BLaER1 treated with 17β-estradiol and CSF1 and Interleukin-3, amounts not matched to agents 10 nM and 100 nM (cell line): ENCODE results near the gene WDR82.

ENCODE experiments used
- H3K27ac ChIP-seq, 11 experiments: shearing (Covaris generic); formaldehyde crosslinking; 2 replicates each; pipeline ENCODE4 v1.8.1; 2022
- H3K27me3 ChIP-seq, 11 experiments: shearing (Covaris generic); formaldehyde crosslinking; 2 replicates each; pipeline ENCODE4 v1.8.1; 2022
- H3K36me3 ChIP-seq, 11 experiments: shearing (Covaris generic); formaldehyde crosslinking; 2 replicates each; pipeline ENCODE4 v1.8.1; 2022
- H3K4me1 ChIP-seq, 10 experiments: shearing (Covaris generic); formaldehyde crosslinking; 2 replicates each; pipeline ENCODE4 v1.8.1; 2022
- H3K4me2 ChIP-seq, 11 experiments: shearing (Covaris generic); formaldehyde crosslinking; 2 replicates each; pipeline ENCODE4 v1.8.1; 2022
- H3K4me3 ChIP-seq, 10 experiments: shearing (Covaris generic); formaldehyde crosslinking; 2 replicates each; pipeline ENCODE4 v1.8.1; 2022
- H3K9ac ChIP-seq, 11 experiments: shearing (Covaris generic); formaldehyde crosslinking; 2 replicates each; pipeline ENCODE4 v1.8.1; 2022
- H3K9me3 ChIP-seq, 11 experiments: shearing (Covaris generic); formaldehyde crosslinking; replicated peaks in 1 of 11; 2 replicates each; pipeline ENCODE4 v1.8.1; 2022
- H4K20me1 ChIP-seq, 11 experiments: shearing (Covaris generic); formaldehyde crosslinking; 2 replicates each; pipeline ENCODE4 v1.8.1; 2022
- Cebpa-rat ChIP-seq, 11 experiments: shearing (Covaris generic); IDR thresholded peaks; 2 replicates each; pipeline ENCODE4 v1.8.1; 2022

WDR82 gene

GRCh38 chr3:52250122-52250521 is 28.3 kb downstream of the WDR82 start:
- H3K27me3 ChIP-seq: no peaks in the 10 kb centered on the region
- peaks cover 0 to 43% (median 26%) of the 10 kb centered on the region in 11 experiments; a peak in 20 of 22 replicates for H4K20me1 ChIP-seq
- H3K36me3 ChIP-seq: peaks cover 54 to 68% (median 65%) of the 10 kb centered on the region in 11 experiments
- peaks cover 63 to 99% (median 82%) of the 10 kb centered on the region in 10 experiments for H3K4me1 ChIP-seq
- H3K27ac ChIP-seq: peak overlapping the region in 5 of 11 experiments; percentile 8 to 44 (median 17); a peak in 5 of 22 replicates
- no peak for TF ChIP-seq Cebpa-rat (IDR thresholded peaks at IDR 0.05)
- H3K4me2 ChIP-seq: peak overlapping the region in 2 of 11 experiments; percentile 29 to 50; a peak in 3 of 22 replicates
- peak overlapping the region in 1 of 11 experiments; percentile 51; a peak in 1 of 22 replicates for H3K9ac ChIP-seq
- H3K4me3 ChIP-seq: no peak overlapping the region
- H3K9me3 ChIP-seq: peaks cover 0 to 1% (median 0%) of the 10 kb centered on the region in 11 experiments; a peak in 1 of 22 replicates

- Histone ChIP-seq H4K20me1 (peaks cover 0 to 38% (median 22%) of the 10 kb centered on the region in 11 experiments; a peak in 19 of 22 replicates), H3K9ac (peak overlapping the region in 1 of 11 experiments; percentile 51; a peak in 1 of 22 replicates), H3K4me2 (peak overlapping the region in 2 of 11 experiments; percentile 29 to 50; a peak in 2 of 22 replicates), H3K4me3 (no peak overlapping the region), H3K27me3 (no peaks in the 10 kb centered on the region), H3K4me1 (peaks cover 63 to 99% (median 82%) of the 10 kb centered on the region in 10 experiments), H3K9me3 (peaks cover 0 to 5% (median 0%) of the 10 kb centered on the region in 11 experiments; a peak in 1 of 22 replicates), H3K36me3 (peaks cover 52 to 64% (median 60%) of the 10 kb centered on the region in 11 experiments; a peak in 21 of 22 replicates), H3K27ac (peak overlapping the region in 2 of 11 experiments; percentile 17 to 44; a peak in 2 of 22 replicates)
- no peak for TF ChIP-seq Cebpa-rat (IDR thresholded peaks at IDR 0.05)
These were observed 28.8 kb downstream of the WDR82 start for GRCh38 chr3:52249683-52250082.

GRCh38 chr3:52248816-52249547 is 29.5 kb downstream of the WDR82 start:
- Histone ChIP-seq H3K27ac (peak overlapping the region in 4 of 11 experiments; percentile 8 to 38 (median 34); a peak in 6 of 22 replicates), H3K9me3 (peaks cover 0 to 5% (median 0%) of the 10 kb centered on the region in 11 experiments; a peak in 1 of 22 replicates), H3K9ac (0 out of 22 replicates have a peak overlapping the region, but pooled peaks of 1 of the 11 experiments have one; percentile 12), H3K4me3 (no peak overlapping the region; a peak in 1 of 20 replicates), H4K20me1 (peaks cover 0 to 31% (median 15%) of the 10 kb centered on the region in 11 experiments; a peak in 19 of 22 replicates), H3K27me3 (no peaks in the 10 kb centered on the region), H3K4me1 (peaks cover 63 to 99% (median 82%) of the 10 kb centered on the region in 10 experiments), H3K4me2 (peak overlapping the region in 3 of 11 experiments; percentile 88 to 99 (median 96); a peak in 5 of 22 replicates), H3K36me3 (peaks cover 45 to 57% (median 53%) of the 10 kb centered on the region in 11 experiments; a peak in 21 of 22 replicates)
- no peak for TF ChIP-seq Cebpa-rat (IDR thresholded peaks at IDR 0.05)

GRCh38 chr3:52248165-52248541 is 30.3 kb downstream of the WDR82 start:
- H3K4me3 ChIP-seq: peak overlapping the region in 3 of 10 experiments; percentile 56 to 66 (median 63); a peak in 3 of 20 replicates
- H3K4me1 ChIP-seq: peaks cover 63 to 100% (median 83%) of the 10 kb centered on the region in 10 experiments
- H3K27me3 ChIP-seq: no peaks in the 10 kb centered on the region
- H3K27ac ChIP-seq: peak overlapping the region in 6 of 11 experiments; percentile 8 to 87 (median 34); a peak in 8 of 22 replicates
- peak overlapping the region in 5 of 11 experiments; percentile 87 to 99 (median 94); a peak in 9 of 22 replicates for H3K4me2 ChIP-seq
- TF ChIP-seq Cebpa-rat (IDR thresholded peaks at IDR 0.05): no peak
- H3K9me3 ChIP-seq: peaks cover 0 to 5% (median 0%) of the 10 kb centered on the region in 11 experiments; a peak in 2 of 22 replicates
- peaks cover 0 to 25% (median 10%) of the 10 kb centered on the region in 11 experiments; a peak in 10 of 22 replicates for H4K20me1 ChIP-seq
- peak overlapping the region in 2 of 11 experiments; percentile 12 to 33; a peak in 1 of 22 replicates for H3K9ac ChIP-seq
- H3K36me3 ChIP-seq: peaks cover 41 to 54% (median 52%) of the 10 kb centered on the region in 11 experiments; a peak in 21 of 22 replicates

- H3K4me3 ChIP-seq: peak overlapping the region in 4 of 10 experiments; percentile 56 to 66 (median 62); a peak in 8 of 20 replicates
- H3K27ac ChIP-seq: peak overlapping the region in 8 of 11 experiments; percentile 24 to 92 (median 86); a peak in 9 of 22 replicates
- TF ChIP-seq Cebpa-rat (IDR thresholded peaks at IDR 0.05): no peak
- peaks cover 0 to 5% (median 0%) of the 10 kb centered on the region in 11 experiments; a peak in 2 of 22 replicates for H3K9me3 ChIP-seq
- H4K20me1 ChIP-seq: peaks cover 0 to 25% (median 10%) of the 10 kb centered on the region in 11 experiments; a peak in 10 of 22 replicates
- no peaks in the 10 kb centered on the region for H3K27me3 ChIP-seq
- H3K4me2 ChIP-seq: peak overlapping the region in 10 of 11 experiments; percentile 4 to 99 (median 95); a peak in 15 of 22 replicates
- H3K36me3 ChIP-seq: peaks cover 37 to 49% (median 48%) of the 10 kb centered on the region in 11 experiments; a peak in 21 of 22 replicates
- peak overlapping the region in 3 of 11 experiments; percentile 12 to 83 (median 35); a peak in 2 of 22 replicates for H3K9ac ChIP-seq
- H3K4me1 ChIP-seq: peaks cover 58 to 100% (median 81%) of the 10 kb centered on the region in 10 experiments
These were observed 30.9 kb downstream of the WDR82 start for GRCh38 chr3:52247409-52248164.

GRCh38 chr3:52246728-52247408 is 31.6 kb downstream of the WDR82 start:
- peak overlapping the region in 8 of 10 experiments; percentile 54 to 69 (median 60); a peak in 15 of 20 replicates for H3K4me3 ChIP-seq
- H3K9ac ChIP-seq: peak overlapping the region; percentile 72 to 89 (median 80); a peak in 21 of 22 replicates

GRCh38 chr3:52246264-52246620 is 32.2 kb downstream of the WDR82 start:
- Histone ChIP-seq H3K27me3 (no peaks in the 10 kb centered on the region), H3K4me1 (peaks cover 61 to 100% (median 81%) of the 10 kb centered on the region in 10 experiments), H3K4me3 (peak overlapping the region; percentile 47 to 69 (median 59)), H3K36me3 (peaks cover 23 to 36% (median 34%) of the 10 kb centered on the region in 11 experiments; a peak in 21 of 22 replicates), H4K20me1 (peaks cover 0 to 25% (median 10%) of the 10 kb centered on the region in 11 experiments; a peak in 9 of 22 replicates), H3K9me3 (peaks cover 0 to 5% (median 0%) of the 10 kb centered on the region in 11 experiments; a peak in 2 of 22 replicates), H3K27ac (peak overlapping the region; percentile 80 to 92 (median 86)), H3K9ac (peak overlapping the region; percentile 72 to 89 (median 80)), H3K4me2 (peak overlapping the region; percentile 87 to 99 (median 95))
- TF ChIP-seq Cebpa-rat (IDR thresholded peaks at IDR 0.05): no peak

More at GRCh38 chr3:52246728-52247408, 31.6 kb downstream of the WDR82 start:
- Histone ChIP-seq H3K27ac (peak overlapping the region; percentile 80 to 92 (median 86); a peak in 21 of 22 replicates), H3K4me2 (peak overlapping the region; percentile 87 to 99 (median 95)), H3K36me3 (peaks cover 29 to 42% (median 40%) of the 10 kb centered on the region in 11 experiments; a peak in 21 of 22 replicates), H3K27me3 (no peaks in the 10 kb centered on the region), H3K4me1 (peaks cover 58 to 100% (median 81%) of the 10 kb centered on the region in 10 experiments), H3K9me3 (peaks cover 0 to 5% (median 0%) of the 10 kb centered on the region in 11 experiments; a peak in 2 of 22 replicates), H4K20me1 (peaks cover 0 to 25% (median 10%) of the 10 kb centered on the region in 11 experiments; a peak in 9 of 22 replicates)
- TF ChIP-seq Cebpa-rat (IDR thresholded peaks at IDR 0.05): no peak
